GM21390 (cell line): ENCODE measurements around the gene PLCL2.
"Not testable (repeated sequence)": the region's sequence is repeated elsewhere in the genome, so short reads cannot be mapped to it uniquely, and the experiment has no call there.

Experiments
- ATAC-seq: cut with Tn5 transposase; IDR thresholded peaks from one replicate; pipeline ENCODE4 v1.9.1; 2021; ENCODE audit not compliant: unreplicated experiment

The PLCL2 gene

DNA sequence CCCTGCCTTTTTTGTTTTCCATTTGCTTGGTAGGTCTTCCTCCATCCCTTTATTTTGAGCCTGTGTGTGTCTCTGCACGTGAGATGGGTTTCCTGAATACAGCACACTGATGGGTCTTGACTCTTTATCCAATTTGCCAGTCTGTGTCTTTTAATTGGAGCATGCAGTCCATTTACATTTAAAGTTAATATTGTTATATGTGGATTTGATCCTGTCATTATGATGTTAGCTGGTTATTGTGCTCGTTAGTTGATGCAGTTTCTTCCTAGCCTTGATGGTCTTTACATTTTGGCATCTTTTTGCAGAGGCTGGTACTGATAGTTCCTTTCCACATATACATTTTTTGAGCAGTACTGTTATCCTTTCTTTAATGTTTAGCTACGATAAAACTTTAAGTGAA, 73.1 kb downstream of the PLCL2 start:
- not testable (repeated sequence) for ATAC-seq

- ATAC-seq: no peak
Observed at GRCh38 chr3:16960125-16960524, 75.4 kb downstream of the PLCL2 start.

GRCh38 chr3:16961621-16962205, 77.0 kb downstream of the PLCL2 start:
- no peak for ATAC-seq

DNA sequence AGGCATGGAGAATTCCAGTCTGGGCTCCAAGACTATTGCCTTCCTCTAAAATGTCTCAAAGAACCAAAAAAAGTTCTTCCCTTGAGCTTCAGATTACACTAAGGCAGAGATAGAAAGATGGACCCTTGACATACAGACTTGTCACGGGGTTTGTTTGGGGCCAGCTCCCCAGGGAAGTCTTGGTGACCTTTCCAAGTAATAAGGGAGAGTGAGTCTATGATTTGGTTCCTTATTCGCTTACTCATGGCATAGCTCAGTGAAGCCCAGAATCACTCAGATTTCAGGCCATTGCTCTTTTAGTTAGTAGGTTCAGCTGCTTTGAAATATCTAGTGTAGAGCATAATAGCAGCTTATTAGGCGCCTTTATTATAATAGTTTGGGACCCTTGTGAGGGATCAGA, 90.3 kb downstream of the PLCL2 start:
- ATAC-seq: no peak

- no peak for ATAC-seq
Observed at GRCh38 chr3:16978234-16978920, 93.6 kb downstream of the PLCL2 start.

GRCh38 chr3:16978921-16979271, 94.1 kb downstream of the PLCL2 start:
- ATAC-seq: no peak

DNA sequence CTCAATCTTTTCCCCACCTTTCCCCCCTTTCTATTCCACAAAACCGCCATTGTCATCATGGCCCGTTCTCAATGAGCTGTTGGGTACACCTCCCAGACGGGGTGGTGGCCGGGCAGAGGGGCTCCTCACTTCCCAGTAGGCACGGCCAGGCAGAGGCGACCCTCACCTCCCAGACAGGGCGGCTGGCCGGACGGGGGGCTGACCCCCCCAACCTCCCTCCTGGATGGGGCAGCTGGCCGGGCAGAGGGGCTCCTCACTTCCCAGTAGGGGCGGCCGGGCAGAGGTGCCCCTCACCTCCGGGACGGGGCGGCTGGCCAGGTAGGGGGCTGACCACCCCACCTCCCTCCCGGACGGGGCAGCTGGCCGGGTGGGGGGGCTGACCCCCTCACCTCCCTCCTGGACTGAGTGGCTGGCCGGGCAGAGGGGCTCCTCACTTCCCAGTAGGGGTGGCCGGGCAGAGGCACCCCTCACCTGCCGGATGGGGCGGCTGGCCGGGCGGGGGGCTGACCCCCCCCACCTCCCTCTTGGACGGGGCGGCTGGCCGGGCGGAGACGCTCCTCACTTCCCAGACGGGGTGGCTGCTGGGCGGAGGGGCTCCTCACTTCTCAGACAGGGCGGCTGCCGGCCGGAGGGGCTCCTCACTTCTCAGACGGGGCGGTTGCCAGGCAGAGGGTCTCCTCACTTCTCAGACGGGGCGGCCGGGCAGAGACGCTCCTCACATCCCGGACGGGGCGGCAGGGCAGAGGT, 95.2 kb downstream of the PLCL2 start:
- ATAC-seq: not testable (repeated sequence)

DNA sequence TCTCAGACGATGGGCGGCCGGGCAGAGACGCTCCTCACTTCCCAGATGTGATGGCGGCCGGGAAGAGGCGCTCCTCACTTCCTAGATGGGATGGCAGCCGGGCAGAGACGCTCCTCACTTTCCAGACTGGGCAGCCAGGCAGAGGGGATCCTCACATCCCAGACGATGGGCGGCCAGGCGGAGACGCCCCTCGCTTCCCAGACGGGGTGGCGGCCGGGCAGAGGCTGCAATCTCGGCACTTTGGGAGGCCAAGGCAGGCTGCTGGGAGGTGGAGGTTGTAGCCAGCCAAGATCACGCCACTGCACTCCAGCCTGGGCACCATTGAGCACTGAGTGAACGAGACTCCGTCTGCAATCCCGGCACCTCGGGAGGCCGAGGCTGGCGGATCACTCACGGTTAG, 95.8 kb downstream of the PLCL2 start:
- not testable (repeated sequence) for ATAC-seq

DNA sequence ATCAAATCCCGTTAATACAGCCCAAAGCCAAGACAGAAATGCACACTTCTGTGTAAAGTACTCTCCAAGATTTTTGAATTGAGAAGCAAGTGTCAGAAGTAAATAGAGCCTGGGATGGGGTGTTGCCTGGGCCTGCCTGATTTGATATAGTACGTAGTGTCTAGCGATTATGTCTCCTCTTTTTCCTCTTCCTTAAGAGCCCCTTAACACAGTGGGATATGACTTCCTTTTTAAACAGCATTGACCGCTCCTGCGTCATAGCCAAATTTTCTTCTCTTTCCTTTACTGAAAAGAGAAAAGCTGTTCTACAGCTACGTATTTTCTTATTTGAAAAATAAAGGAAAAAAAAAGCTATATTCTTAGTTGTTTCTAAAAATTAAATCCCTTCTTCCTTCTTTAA, 97.7 kb downstream of the PLCL2 start:
- no peak for ATAC-seq

DNA sequence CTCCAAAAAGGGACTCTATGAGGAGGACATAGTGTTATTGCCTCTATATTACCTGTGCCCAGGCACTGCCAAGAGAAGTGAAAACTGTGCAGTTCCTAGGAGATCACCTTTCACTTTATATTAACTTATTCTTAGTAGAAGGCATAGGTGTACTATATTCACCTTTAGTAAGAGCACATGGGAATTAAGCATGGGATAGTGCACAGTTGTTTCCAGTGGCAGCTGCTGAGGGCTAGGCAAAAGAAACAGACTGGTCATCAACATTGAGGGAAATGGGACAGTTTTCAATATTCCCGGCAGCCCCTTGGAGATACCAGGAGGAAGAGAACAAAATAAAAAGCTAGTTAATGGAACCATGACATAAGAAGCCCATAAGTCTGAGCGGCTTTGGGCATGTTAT, 100.9 kb downstream of the PLCL2 start:
- no peak for ATAC-seq

- ATAC-seq: no peak
Observed at GRCh38 chr3:16987141-16987540, 102.4 kb downstream of the PLCL2 start.

GRCh38 chr3:16990163-16990562, 105.4 kb downstream of the PLCL2 start:
- ATAC-seq: no peak

GRCh38 chr3:16992198-16992597, 107.4 kb downstream of the PLCL2 start:
- ATAC-seq: no peak

GRCh38 chr3:16993227-16993626, 108.5 kb downstream of the PLCL2 start:
- ATAC-seq: no peak

DNA sequence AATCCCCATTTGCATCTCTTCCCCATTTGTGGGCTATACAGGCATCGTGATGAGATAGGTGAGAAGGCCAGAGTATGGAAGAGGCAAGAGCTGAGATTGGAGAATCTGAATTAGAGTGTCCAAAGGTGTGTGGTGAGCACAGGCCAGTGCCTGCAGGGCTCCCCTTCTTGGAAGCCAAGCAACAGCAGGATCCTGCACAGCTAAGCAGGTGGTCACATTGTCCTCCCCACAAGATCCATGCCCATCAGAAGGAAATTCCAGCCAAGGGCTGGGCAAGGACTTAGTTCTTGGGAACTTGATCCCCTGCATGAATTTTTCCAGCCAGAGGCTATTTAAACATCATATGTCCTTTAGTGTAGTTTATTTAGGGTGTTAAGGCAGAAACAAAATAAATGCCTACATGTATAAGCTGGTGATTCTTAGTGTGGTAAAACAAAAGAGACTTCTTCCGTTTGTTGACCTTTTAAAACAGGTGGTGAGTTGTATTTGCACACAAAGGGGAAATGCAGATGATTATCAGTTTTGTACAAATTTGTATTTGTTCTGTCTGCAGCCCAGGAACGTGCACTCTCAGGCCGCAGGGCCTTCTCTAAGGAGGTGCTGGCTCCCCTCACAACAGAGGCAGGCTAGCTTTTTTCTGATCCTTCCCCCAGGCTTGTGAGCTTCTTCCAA, 110.2 kb downstream of the PLCL2 start:
- ATAC-seq: no peak

DNA sequence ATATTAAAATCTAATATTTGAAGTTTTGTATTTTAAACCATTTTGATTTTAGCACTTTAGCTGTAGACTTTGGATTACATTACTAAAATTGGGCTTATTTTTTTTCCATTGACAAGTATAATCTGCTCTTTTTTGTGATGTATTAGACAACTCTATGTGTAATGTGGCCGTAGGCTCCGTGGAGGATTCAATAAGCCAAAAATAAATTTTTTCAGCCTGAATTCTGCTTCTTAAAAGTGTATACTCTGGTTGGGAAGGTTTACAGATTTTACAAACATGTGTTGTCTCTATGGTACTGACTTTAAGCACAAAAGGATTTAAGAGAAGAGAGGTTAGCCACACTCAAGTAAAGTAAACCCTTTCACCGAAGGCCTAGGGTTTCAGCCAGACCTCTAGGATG, 110.8 kb downstream of the PLCL2 start:
- no peak for ATAC-seq

DNA sequence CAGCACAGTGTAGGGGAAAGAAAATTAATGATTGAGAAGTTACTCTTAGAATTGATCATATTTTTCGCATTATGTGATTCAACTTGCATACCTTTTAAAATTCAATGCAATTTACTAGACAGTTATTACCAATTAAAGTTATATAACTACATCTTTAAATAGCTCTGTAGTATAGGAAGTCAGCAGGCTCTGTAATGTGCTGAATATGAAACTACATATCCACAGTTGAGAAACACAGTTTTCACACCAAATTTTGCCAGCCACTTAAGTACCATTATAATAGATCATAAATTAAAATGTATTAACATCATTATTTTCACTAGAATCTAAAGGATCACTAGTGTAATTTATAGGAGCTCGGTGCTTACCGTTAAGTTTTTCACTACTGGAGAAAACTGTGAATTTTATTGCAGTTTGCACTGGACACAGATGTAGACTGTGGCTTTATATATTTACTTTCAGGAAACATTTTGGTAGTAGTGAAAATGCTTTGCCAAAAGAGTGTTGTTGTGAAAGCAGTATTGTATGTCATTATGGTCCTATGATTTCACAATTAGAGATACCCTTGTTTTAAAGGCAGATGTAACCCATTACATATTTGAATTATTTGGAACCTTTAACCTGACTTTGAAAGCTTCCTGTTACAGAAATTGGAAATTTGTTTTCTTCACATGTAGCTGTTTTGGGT, 113.6 kb downstream of the PLCL2 start:
- ATAC-seq: no peak

- no peak for ATAC-seq
Observed at GRCh38 chr3:16999161-16999560, 114.4 kb downstream of the PLCL2 start.

GRCh38 chr3:16999871-17000270, 115.1 kb downstream of the PLCL2 start:
- ATAC-seq: no peak

DNA sequence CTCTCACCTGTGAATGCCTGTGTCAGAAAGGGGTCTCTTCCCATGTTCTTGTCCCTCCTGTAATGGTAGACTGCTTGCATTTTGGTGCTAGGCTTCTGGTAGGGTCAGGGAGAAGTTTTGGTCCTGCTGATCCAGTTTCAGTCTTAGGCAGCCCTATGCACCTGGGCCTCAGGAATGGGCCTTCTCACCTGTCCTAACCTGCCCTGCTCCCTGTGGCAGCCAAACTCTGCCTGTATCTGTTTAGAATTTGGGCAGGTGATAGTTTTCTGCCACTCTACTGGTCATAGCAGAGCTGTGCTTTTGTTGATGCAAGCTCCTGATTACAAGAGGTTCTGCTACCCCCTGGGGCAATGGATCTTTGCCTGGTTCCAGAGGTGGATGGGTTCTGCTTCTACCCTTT, 118.7 kb downstream of the PLCL2 start:
- no peak for ATAC-seq

GRCh38 chr3:17006132-17006852, 121.5 kb downstream of the PLCL2 start:
- no peak for ATAC-seq
